ENCODE results near the gene FBXO3. TPM values are rescaled to one million over a fixed set of nuclear protein-coding genes. Genes with fewer than 3 reads are reported as not detected.

Gene FBXO3
- total RNA-seq, 4 donors from 2014 or later, result 26.5 to 49.2 (median 43.8) TPM

GRCh38 chr11:33703788-33704187 is 70.5 kb downstream of the FBXO3 start:
- Histone ChIP-seq H3K27ac (replicated peaks in 1 of 4) (peak overlapping the region; percentile 53 to 79 (median 73)), H3K4me1 (peaks cover 73 to 84% (median 79%) of the 10 kb centered on the region in 4 donors), H3K9me3 (no peaks in the 10 kb centered on the region), H3K36me3 (peaks cover 10 to 41% (median 26%) of the 10 kb centered on the region in 4 donors), H3K4me3 (no peak overlapping the region), H3K27me3 (no peaks in the 10 kb centered on the region)
- WGBS, result 70% methylated on average over 3 of the region's 4 CpGs
- intact Hi-C loops (cut with DNase I), result no loop called here
- peak; percentile 46 to 73 for TF ChIP-seq POLR2AphosphoS5 (IDR thresholded peaks at IDR 0.05)
- TF ChIP-seq EP300 (IDR thresholded peaks at IDR 0.05), result no peak
- DNase-seq (ENCODE audit: extremely low spot score), result no peak

- H3K27ac ChIP-seq (replicated peaks in 1 of 4), result peak overlapping the region; percentile 67 to 79 (median 79)
- peaks cover 71 to 78% (median 75%) of the 10 kb centered on the region in 4 donors for H3K4me1 ChIP-seq
- no peak overlapping the region for H3K4me3 ChIP-seq
- intact Hi-C loops (cut with DNase I), result no loop called here
- H3K36me3 ChIP-seq, result peaks cover 7 to 35% (median 21%) of the 10 kb centered on the region in 4 donors
- H3K9me3 ChIP-seq, result no peaks in the 10 kb centered on the region
- WGBS, result 88% methylated on average over 5 of the region's 5 CpGs
- H3K27me3 ChIP-seq, result no peaks in the 10 kb centered on the region
- DNase-seq (ENCODE audit: extremely low spot score), result no peak
- TF ChIP-seq EP300 (IDR thresholded peaks at IDR 0.05) (no peak), POLR2AphosphoS5 (IDR thresholded peaks at IDR 0.05) (no peak), CTCF (IDR thresholded peaks at IDR 0.05) (no peak), POLR2A (IDR thresholded peaks at IDR 0.05; ENCODE audit: low read depth) (no peak)
Observed at GRCh38 chr11:33703234-33703633, 71.1 kb downstream of the FBXO3 start.

- peaks cover 58 to 68% (median 63%) of the 10 kb centered on the region in 4 donors for H3K4me1 ChIP-seq
- no peak for TF ChIP-seq POLR2A (IDR thresholded peaks at IDR 0.05; ENCODE audit: low read depth)
- TF ChIP-seq POLR2AphosphoS5 (IDR thresholded peaks at IDR 0.05), result peak; percentile 53 to 61
- peak; percentile 24 for TF ChIP-seq EP300 (IDR thresholded peaks at IDR 0.05)
- no peak for TF ChIP-seq CTCF (IDR thresholded peaks at IDR 0.05)
- H3K27me3 ChIP-seq, result no peaks in the 10 kb centered on the region
- no peaks in the 10 kb centered on the region for H3K9me3 ChIP-seq
- H3K27ac ChIP-seq (replicated peaks in 1 of 4), result peak overlapping the region; percentile 67 to 79 (median 79)
- intact Hi-C loops (cut with DNase I), result no loop called here
- 30% methylated on average over 7 of the region's 7 CpGs for WGBS
- H3K4me3 ChIP-seq, result peak overlapping the region; percentile 61 to 67 (median 62)
- DNase-seq (ENCODE audit: extremely low spot score), result no peak
- H3K36me3 ChIP-seq, result peaks cover 6 to 20% (median 13%) of the 10 kb centered on the region in 4 donors
Observed at GRCh38 chr11:33701302-33702230, 72.8 kb downstream of the FBXO3 start.

- peaks cover 6 to 15% (median 10%) of the 10 kb centered on the region in 4 donors for H3K36me3 ChIP-seq
- peak within 1 kb of the TSS; percentile 67 to 79 (median 79) for H3K27ac ChIP-seq (replicated peaks in 1 of 4)
- 1% methylated on average over 34 of the region's 72 CpGs for WGBS
- H3K27me3 ChIP-seq, result no peaks in the 10 kb centered on the region
- H3K9me3 ChIP-seq, result no peaks in the 10 kb centered on the region
- H3K4me3 ChIP-seq, result peak within 1 kb of the TSS; percentile 61 to 67 (median 62)
- peak; percentile 98 for DNase-seq (ENCODE audit: extremely low spot score)
- no peak for TF ChIP-seq EP300 (IDR thresholded peaks at IDR 0.05)
- peak; percentile 87 to 90 for TF ChIP-seq POLR2AphosphoS5 (IDR thresholded peaks at IDR 0.05)
- no peak for TF ChIP-seq CTCF (IDR thresholded peaks at IDR 0.05)
- TF ChIP-seq POLR2A (IDR thresholded peaks at IDR 0.05; ENCODE audit: low read depth), result no peak
- peaks cover 55 to 62% (median 57%) of the 10 kb centered on the region in 4 donors for H3K4me1 ChIP-seq
- intact Hi-C loops (cut with DNase I), result no loop called here
Observed at GRCh38 chr11:33700502-33701271, 73.6 kb downstream of the FBXO3 start, which contains the start of gene C11orf91. Gene C11orf91, minus strand, starts transcription at chr11:33700826. Its CDS starts 86 bp downstream, at chr11:33700740.
